HepG2 (cell line): ENCODE measurements around the gene PSKH1. TPM values are rescaled to one million over a fixed set of nuclear protein-coding genes. Genes with fewer than 3 reads are reported as not detected.
A peak's percentile ranks its signal among the peaks of the same experiment; 100 is the strongest.

Experiments used
- BCL6 ChIP-seq: IDR thresholded peaks from 2 replicates; pipeline ENCODE4 v1.6.1; 2016; ENCODE audit warnings: missing genetic modification reagents, missing compliant biosample characterization
- ELF3 ChIP-seq: IDR thresholded peaks from 2 replicates; pipeline ENCODE4 v1.6.1; 2016; ENCODE audit warnings: missing genetic modification reagents, missing compliant biosample characterization
- ETV6 ChIP-seq: sonication (generic); formaldehyde crosslinking; conservative IDR thresholded peaks from 2 replicates; pipeline ENCODE4 v1.4.0; 2020; ENCODE audit warnings: missing genetic modification reagents
- FIP1L1 ChIP-seq: fragments of 200-400 bp; formaldehyde crosslinking; IDR thresholded peaks from 2 replicates; pipeline ENCODE4 v1.6.1; 2018; ENCODE audit warnings: low read depth, mild to moderate bottlenecking, low read length, moderate library complexity, borderline replicate concordance; ENCODE audit not compliant: insufficient read depth
- ISL2 ChIP-seq: sonication (generic); formaldehyde crosslinking; IDR thresholded peaks from 2 replicates; pipeline ENCODE4 v1.5.0; 2020; ENCODE audit warnings: missing genetic modification reagents
- NR3C1 ChIP-seq: sonication (generic); formaldehyde crosslinking; IDR thresholded peaks from 2 replicates; pipeline ENCODE4 v1.4.0; 2020; ENCODE audit warnings: missing genetic modification reagents
- REL ChIP-seq: sonication (generic); formaldehyde crosslinking; conservative IDR thresholded peaks from 2 replicates; pipeline ENCODE4 v1.8.0; 2022; ENCODE audit warnings: mild to moderate bottlenecking, missing genetic modification reagents, moderate library complexity
- TCF12 ChIP-seq, 2 experiments: fragments of 450-650 bp in 1 of 2; sonication (generic) in 1 of 2; formaldehyde crosslinking in 1 of 2; IDR thresholded peaks; 2 replicates each; pipeline versions ENCODE4 v1.6.1 to v1.8.0; 2017 to 2022; ENCODE audit warnings: antibody characterized with exemption in 1 of 2, mild to moderate bottlenecking in 1 of 2, missing genetic modification reagents in 1 of 2, moderate library complexity in 1 of 2
- ZC3H13 ChIP-seq: sonication (generic); formaldehyde crosslinking; IDR thresholded peaks from 2 replicates; pipeline ENCODE4 v1.8.1; 2023; ENCODE audit warnings: mild to moderate bottlenecking, missing genetic modification reagents, moderate library complexity
- ZNF251 ChIP-seq: sonication (generic); formaldehyde crosslinking; IDR thresholded peaks from 2 replicates; pipeline ENCODE4 v1.9.0; 2021; ENCODE audit warnings: mild to moderate bottlenecking, missing genetic modification reagents
- ZNF350 ChIP-seq: sonication (generic); formaldehyde crosslinking; IDR thresholded peaks from 2 replicates; pipeline ENCODE4 v1.4.0; 2020; ENCODE audit warnings: mild to moderate bottlenecking, low read depth, missing genetic modification reagents, borderline replicate concordance
- ZNF614 ChIP-seq: IDR thresholded peaks from 2 replicates; pipeline ENCODE4 v1.6.1; 2018; ENCODE audit warnings: missing biosample characterization, missing genetic modification reagents, inconsistent platforms, borderline replicate concordance
- ZNF883 ChIP-seq: sonication (generic); formaldehyde crosslinking; IDR thresholded peaks from 2 replicates; pipeline ENCODE4 v1.5.1; 2020; ENCODE audit warnings: mild to moderate bottlenecking, missing genetic modification reagents; ENCODE audit errors: not compliant biosample characterization
- polyA plus RNA-seq, 8 experiments: library from polyadenylated mRNA; depleted of rRNA in 3 of 8; stranded (reverse) in 7 of 8; unstranded in 1 of 8; fragments of >200 nt; fragmentation: Illumina TruSeq in 4 of 8; extraction: Trizol in 4 of 8; gene quantifications; 2 replicates each; pipeline versions ENCODE4 v1.2.1 to v1.2.3, GENCODE V29; 2011 to 2016; ENCODE audit warnings: low read depth in 4 of 8, missing spikeins in 1 of 8, mixed read lengths in 1 of 8; ENCODE audit not compliant: insufficient read depth in 1 of 8
- total RNA-seq, 5 experiments: library from RNA; depleted of rRNA; stranded (reverse); fragments of >200 nt; fragmentation: Illumina TruSeq; extraction: Trizol; gene quantifications; 2 replicates each; pipeline ENCODE4 v1.2.3, GENCODE V29; 2016; ENCODE audit warnings: low read depth in 1 of 5
- TF ChIP-seq, protein P1 (sequence below): sonication (generic); formaldehyde crosslinking; IDR thresholded peaks from 2 replicates; pipeline ENCODE4 v1.8.1; 2023; ENCODE audit warnings: missing genetic modification reagents, inconsistent platforms, borderline replicate concordance
- TF ChIP-seq, protein P2 (sequence below): sonication (generic); formaldehyde crosslinking; IDR thresholded peaks from 2 replicates; pipeline ENCODE4 v1.8.0; 2022; ENCODE audit warnings: missing genetic modification reagents, mild to moderate bottlenecking, moderate library complexity, borderline replicate concordance
- TF ChIP-seq, protein P3 (sequence below): sonication (generic); formaldehyde crosslinking; IDR thresholded peaks from 2 replicates; pipeline ENCODE4 v1.5.1; 2020; ENCODE audit warnings: missing genetic modification reagents, mild to moderate bottlenecking, borderline replicate concordance
- TF ChIP-seq, protein P4 (sequence below): sonication (generic); formaldehyde crosslinking; IDR thresholded peaks from 2 replicates; pipeline ENCODE4 v1.9.0; 2021; ENCODE audit warnings: missing genetic modification reagents, mild to moderate bottlenecking, borderline replicate concordance
- TF ChIP-seq, protein P5 (sequence below): sonication (generic); formaldehyde crosslinking; conservative IDR thresholded peaks from 2 replicates; pipeline ENCODE4 v1.4.0; 2020; ENCODE audit warnings: missing genetic modification reagents

The PSKH1 gene
- total and polyA plus RNA-seq, 2 of the 13 experiments (the other 11 are each of a cell fraction or from before 2014, with no cell fraction given), result 8.4 to 19.1 TPM

DNA sequence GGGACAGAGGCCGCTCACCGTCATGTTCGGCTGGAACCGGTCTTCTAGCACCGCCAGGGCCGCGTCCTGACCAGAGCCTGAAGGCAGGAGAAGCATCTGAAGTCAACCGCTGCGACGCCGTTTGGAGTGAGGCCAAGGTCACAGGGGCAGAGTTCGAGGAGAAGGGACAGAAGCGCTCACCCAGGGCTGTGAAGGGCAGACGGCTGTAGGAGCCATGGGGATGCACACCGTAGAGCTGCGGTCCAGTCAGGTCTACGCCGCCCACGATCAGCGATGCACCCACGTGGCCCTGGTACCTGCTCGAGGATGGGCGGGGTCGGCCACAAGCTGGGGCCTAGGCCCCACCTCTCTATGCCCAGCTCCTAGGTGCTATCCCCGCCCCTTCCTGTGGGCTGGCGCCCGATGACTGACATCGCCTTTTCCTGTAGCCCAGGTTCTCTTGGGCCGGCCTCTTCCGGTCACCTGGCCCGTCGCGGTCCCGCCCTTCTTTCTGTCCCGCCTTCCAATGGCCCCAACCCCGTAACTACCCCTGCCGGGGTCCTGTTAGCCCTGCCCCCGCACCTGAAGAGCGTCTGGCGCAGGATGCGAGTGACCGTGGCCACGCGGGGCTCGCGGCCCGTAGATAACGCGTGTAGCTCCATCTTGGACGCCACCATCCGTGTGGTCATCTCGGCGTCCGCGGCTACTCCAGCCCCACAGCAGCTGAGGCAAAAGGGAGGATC, 42.5 kb downstream of the PSKH1 start (continued):
- TF ChIP-seq, protein P1, sequence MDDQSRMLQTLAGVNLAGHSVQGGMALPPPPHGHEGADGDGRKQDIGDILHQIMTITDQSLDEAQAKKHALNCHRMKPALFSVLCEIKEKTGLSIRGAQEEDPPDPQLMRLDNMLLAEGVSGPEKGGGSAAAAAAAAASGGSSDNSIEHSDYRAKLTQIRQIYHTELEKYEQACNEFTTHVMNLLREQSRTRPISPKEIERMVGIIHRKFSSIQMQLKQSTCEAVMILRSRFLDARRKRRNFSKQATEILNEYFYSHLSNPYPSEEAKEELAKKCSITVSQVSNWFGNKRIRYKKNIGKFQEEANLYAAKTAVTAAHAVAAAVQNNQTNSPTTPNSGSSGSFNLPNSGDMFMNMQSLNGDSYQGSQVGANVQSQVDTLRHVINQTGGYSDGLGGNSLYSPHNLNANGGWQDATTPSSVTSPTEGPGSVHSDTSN (CRISPR knock-in tag), result peak; percentile 87; the same call in 1 of the 2 replicates
- peak; percentile 23; the same call in 1 of the 2 replicates for TF ChIP-seq REL (CRISPR knock-in tag)
- peak; percentile 57; the same call in 1 of the 2 replicates for TF ChIP-seq ZNF614 (CRISPR knock-in tag)
- TF ChIP-seq, protein P2, sequence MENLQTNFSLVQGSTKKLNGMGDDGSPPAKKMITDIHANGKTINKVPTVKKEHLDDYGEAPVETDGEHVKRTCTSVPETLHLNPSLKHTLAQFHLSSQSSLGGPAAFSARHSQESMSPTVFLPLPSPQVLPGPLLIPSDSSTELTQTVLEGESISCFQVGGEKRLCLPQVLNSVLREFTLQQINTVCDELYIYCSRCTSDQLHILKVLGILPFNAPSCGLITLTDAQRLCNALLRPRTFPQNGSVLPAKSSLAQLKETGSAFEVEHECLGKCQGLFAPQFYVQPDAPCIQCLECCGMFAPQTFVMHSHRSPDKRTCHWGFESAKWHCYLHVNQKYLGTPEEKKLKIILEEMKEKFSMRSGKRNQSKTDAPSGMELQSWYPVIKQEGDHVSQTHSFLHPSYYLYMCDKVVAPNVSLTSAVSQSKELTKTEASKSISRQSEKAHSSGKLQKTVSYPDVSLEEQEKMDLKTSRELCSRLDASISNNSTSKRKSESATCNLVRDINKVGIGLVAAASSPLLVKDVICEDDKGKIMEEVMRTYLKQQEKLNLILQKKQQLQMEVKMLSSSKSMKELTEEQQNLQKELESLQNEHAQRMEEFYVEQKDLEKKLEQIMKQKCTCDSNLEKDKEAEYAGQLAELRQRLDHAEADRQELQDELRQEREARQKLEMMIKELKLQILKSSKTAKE, result no peak; the same call in 1 of the 2 replicates
- TF ChIP-seq, protein P3, sequence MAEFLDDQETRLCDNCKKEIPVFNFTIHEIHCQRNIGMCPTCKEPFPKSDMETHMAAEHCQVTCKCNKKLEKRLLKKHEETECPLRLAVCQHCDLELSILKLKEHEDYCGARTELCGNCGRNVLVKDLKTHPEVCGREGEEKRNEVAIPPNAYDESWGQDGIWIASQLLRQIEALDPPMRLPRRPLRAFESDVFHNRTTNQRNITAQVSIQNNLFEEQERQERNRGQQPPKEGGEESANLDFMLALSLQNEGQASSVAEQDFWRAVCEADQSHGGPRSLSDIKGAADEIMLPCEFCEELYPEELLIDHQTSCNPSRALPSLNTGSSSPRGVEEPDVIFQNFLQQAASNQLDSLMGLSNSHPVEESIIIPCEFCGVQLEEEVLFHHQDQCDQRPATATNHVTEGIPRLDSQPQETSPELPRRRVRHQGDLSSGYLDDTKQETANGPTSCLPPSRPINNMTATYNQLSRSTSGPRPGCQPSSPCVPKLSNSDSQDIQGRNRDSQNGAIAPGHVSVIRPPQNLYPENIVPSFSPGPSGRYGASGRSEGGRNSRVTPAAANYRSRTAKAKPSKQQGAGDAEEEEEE (CRISPR knock-in tag), result peak; percentile 67; the same call in 1 of the 2 replicates
- peak; percentile 55 for TF ChIP-seq BCL6
- TF ChIP-seq NR3C1 (CRISPR knock-in tag), result no peak
- TF ChIP-seq FIP1L1, result no peak
- TF ChIP-seq, protein P4, sequence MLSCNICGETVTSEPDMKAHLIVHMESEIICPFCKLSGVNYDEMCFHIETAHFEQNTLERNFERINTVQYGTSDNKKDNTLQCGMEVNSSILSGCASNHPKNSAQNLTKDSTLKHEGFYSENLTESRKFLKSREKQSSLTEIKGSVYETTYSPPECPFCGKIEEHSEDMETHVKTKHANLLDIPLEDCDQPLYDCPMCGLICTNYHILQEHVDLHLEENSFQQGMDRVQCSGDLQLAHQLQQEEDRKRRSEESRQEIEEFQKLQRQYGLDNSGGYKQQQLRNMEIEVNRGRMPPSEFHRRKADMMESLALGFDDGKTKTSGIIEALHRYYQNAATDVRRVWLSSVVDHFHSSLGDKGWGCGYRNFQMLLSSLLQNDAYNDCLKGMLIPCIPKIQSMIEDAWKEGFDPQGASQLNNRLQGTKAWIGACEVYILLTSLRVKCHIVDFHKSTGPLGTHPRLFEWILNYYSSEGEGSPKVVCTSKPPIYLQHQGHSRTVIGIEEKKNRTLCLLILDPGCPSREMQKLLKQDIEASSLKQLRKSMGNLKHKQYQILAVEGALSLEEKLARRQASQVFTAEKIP, result no peak
- TF ChIP-seq ZNF350 (CRISPR knock-in tag), result peak; percentile 83; the same call in 1 of the 2 replicates
- TF ChIP-seq TCF12 (IDR thresholded peaks at IDR 0.05), result no peak
- TF ChIP-seq TCF12 (CRISPR knock-in tag; IDR thresholded peaks at IDR 0.05), result peak; percentile 52; the same call in 1 of the 2 replicates
- TF ChIP-seq ZC3H13 (CRISPR knock-in tag), result peak; percentile 97
- TF ChIP-seq, protein P5, sequence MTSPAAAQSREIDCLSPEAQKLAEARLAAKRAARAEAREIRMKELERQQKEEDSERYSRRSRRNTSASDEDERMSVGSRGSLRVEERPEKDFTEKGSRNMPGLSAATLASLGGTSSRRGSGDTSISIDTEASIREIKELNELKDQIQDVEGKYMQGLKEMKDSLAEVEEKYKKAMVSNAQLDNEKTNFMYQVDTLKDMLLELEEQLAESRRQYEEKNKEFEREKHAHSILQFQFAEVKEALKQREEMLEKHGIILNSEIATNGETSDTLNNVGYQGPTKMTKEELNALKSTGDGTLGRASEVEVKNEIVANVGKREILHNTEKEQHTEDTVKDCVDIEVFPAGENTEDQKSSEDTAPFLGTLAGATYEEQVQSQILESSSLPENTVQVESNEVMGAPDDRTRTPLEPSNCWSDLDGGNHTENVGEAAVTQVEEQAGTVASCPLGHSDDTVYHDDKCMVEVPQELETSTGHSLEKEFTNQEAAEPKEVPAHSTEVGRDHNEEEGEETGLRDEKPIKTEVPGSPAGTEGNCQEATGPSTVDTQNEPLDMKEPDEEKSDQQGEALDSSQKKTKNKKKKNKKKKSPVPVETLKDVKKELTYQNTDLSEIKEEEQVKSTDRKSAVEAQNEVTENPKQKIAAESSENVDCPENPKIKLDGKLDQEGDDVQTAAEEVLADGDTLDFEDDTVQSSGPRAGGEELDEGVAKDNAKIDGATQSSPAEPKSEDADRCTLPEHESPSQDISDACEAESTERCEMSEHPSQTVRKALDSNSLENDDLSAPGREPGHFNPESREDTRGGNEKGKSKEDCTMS (CRISPR knock-in tag), result no peak; the same call in 1 of the 2 replicates
- peak; percentile 94 for TF ChIP-seq ZNF251
- TF ChIP-seq ETV6, result 0 out of 2 replicates have a peak, but pooled peaks have one; percentile 35
- 0 out of 2 replicates have a peak, but pooled peaks have one; percentile 14 for TF ChIP-seq ISL2 (CRISPR knock-in tag)
- peak; percentile 63 for TF ChIP-seq ZNF883 (CRISPR knock-in tag)
- peak; percentile 67 for TF ChIP-seq ELF3
